WERI-Rb-1 (cell line): ENCODE results near the gene GPD1L.

Source experiments
- DNase-seq: peaks from one replicate; pipeline ENCODE4 v3.0.0-alpha.2; 2020
- H3K27ac ChIP-seq: fragments of 250-450 bp; sonication (Bioruptor Pico); 2 replicates; pipeline ENCODE4 v1.5.1; 2020; ENCODE audit warnings: mild to moderate bottlenecking, moderate library complexity
- H3K27me3 ChIP-seq: fragments of 250-450 bp; sonication (Bioruptor Pico); 2 replicates; pipeline ENCODE4 v1.5.1; 2021; ENCODE audit warnings: mild to moderate bottlenecking, low read depth, moderate library complexity; ENCODE audit not compliant: insufficient read depth, severe bottlenecking
- H3K36me3 ChIP-seq: fragments of 250-450 bp; sonication (Bioruptor Pico); 2 replicates; pipeline ENCODE4 v1.5.1; 2020; ENCODE audit warnings: mild to moderate bottlenecking, moderate library complexity
- H3K4me3 ChIP-seq: 2 replicates; pipeline ENCODE4 v1.5.1; 2011; ENCODE audit warnings: low read depth, mild to moderate bottlenecking, control low read depth, low read length
- H3K9me3 ChIP-seq: fragments of 250-450 bp; sonication (Bioruptor Pico); 2 replicates; pipeline ENCODE4 v1.5.1; 2021; ENCODE audit warnings: mild to moderate bottlenecking, moderate library complexity; ENCODE audit not compliant: severe bottlenecking
- TF ChIP-seq, protein P1 (sequence below): IDR thresholded peaks from 2 replicates; pipeline ENCODE4 v1.5.1; 2011; ENCODE audit warnings: low read depth, mild to moderate bottlenecking, control low read depth, inconsistent platforms, low read length

Gene GPD1L

DNA sequence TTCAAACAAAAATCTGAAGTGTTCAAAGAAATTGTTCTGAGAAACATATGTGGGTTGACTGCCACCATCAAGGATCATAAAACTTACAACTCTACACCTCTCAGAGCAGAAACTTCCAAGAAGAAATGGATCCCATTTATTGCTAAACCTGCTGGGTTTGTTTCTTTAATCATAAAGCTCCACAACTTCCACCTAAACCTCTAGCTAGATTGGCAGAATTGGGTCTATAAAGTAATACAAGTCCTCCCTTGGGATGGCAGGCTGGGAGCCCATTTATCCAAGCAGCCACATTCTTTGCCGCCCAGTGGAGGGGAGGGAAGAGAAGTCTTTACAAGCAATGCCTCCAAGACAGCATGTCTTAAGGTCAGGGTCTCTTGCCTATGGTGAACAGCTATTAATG, 91.6 kb downstream of the GPD1L start:
- TF ChIP-seq, protein P1, sequence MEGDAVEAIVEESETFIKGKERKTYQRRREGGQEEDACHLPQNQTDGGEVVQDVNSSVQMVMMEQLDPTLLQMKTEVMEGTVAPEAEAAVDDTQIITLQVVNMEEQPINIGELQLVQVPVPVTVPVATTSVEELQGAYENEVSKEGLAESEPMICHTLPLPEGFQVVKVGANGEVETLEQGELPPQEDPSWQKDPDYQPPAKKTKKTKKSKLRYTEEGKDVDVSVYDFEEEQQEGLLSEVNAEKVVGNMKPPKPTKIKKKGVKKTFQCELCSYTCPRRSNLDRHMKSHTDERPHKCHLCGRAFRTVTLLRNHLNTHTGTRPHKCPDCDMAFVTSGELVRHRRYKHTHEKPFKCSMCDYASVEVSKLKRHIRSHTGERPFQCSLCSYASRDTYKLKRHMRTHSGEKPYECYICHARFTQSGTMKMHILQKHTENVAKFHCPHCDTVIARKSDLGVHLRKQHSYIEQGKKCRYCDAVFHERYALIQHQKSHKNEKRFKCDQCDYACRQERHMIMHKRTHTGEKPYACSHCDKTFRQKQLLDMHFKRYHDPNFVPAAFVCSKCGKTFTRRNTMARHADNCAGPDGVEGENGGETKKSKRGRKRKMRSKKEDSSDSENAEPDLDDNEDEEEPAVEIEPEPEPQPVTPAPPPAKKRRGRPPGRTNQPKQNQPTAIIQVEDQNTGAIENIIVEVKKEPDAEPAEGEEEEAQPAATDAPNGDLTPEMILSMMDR: no peak
- DNase-seq: no peak
- Histone ChIP-seq H3K4me3 (no peak overlapping the region), H3K9me3 (no peaks in the 10 kb centered on the region), H3K27me3 (no peaks in the 10 kb centered on the region), H3K36me3 (no peaks in the 10 kb centered on the region), H3K27ac (no peak overlapping the region)

DNA sequence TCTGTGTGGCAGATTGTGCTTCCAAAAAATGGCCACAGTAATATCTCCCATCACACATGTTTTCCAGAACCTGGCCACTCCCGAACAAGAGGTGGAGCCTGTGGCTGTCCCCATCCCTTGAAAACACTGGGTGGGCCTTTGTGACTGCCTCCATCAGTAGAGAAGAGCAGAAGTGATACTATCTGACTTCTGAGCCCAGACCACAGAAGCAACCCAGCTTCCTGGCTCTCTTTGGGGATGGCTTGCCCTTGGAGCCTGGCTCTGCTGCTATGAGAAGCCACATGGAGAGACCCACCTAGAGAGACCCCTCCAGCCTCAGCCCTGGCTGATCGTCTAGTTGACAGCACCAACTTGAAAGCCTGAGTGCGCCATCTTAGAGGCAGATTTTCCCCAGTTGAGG, 92.3 kb downstream of the GPD1L start:
- TF ChIP-seq, protein P1: no peak
- no peaks in the 10 kb centered on the region for H3K9me3 ChIP-seq
- no peak for DNase-seq

DNA sequence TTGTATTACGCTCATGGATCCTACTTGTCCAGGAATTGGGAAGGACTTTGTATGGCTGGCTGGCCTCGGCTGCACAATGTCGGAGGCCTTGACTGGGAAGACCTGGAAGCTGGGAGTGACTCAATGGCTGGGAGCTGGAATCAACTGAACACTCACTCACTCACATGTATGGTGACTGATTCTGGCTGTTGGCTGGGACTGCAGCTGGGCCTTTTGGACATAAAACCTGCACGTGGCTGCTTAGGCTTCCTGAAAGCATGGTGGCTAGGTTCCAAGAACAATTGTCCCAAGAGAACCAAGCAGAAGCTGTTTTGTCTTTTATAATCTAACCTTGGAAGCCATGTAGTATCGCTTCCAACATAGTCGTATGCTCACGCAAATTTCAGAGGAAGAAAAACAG, 94.1 kb downstream of the GPD1L start:
- Histone ChIP-seq H3K27me3 (no peaks in the 10 kb centered on the region), H3K27ac (no peak overlapping the region), H3K9me3 (no peaks in the 10 kb centered on the region), H3K4me3 (no peak overlapping the region), H3K36me3 (no peaks in the 10 kb centered on the region)
- TF ChIP-seq, protein P1: no peak
- no peak for DNase-seq

More for the DNA sequence above, 92.3 kb downstream of the GPD1L start:
- Histone ChIP-seq H3K4me3 (no peak overlapping the region), H3K27ac (no peak overlapping the region), H3K36me3 (no peaks in the 10 kb centered on the region), H3K27me3 (no peaks in the 10 kb centered on the region)

DNA sequence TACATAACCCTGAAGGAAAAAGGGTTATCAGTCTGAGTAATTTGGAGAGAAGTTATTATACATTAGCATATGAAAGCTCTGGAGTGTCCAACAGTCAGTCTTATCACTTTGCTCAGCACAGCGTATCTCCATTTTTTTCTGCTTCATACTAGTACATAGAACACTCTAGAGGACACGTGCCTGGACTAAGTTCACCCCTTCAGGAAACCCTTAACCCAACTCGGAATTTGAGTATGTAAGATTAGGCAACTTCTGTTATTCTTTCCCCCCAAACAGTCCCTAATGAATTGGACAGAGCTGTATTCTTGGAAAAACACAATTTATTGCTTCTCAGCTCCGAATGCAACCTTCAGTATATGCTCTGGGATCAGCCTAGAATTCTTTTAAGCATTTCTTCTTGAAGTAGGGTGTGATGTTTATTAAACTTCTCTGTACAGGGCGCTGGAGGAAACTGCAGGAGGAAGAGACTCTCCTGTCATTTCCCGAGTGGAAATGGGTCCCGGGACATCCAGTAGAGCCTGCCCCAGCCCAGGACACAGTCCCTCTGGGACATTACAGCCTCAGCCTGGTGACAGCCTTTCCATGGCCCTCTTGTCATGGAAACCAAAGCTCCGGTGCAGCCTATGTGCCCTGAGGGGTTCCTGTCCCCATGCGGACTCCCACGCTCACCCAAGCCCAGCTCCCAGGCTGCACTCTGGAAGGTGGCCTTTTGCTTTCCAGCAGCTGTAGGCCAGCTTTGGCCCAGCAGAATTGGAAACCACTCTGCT, 94.8 kb downstream of the GPD1L start:
- no peaks in the 10 kb centered on the region for H3K36me3 ChIP-seq
- TF ChIP-seq, protein P1: no peak

DNA sequence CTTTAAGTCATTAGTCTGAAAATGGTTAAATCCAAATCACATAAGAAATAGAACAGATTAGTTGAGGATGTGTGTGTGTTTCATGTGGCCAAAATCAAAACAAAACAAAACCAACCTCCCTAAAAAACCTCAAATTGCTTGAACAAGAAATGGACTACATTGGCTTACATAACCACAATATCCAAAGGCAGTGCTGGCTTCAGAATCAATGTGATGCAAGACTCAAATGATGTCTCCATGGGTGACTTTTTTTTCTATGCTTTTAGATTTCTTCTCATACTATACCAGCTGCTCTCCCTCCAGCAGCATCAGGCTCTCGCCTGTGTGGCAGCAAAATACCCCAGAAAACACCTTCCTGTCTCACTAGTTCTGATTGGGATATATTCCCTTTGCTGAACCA, 96.1 kb downstream of the GPD1L start:
- Histone ChIP-seq H3K4me3 (no peak overlapping the region), H3K36me3 (no peaks in the 10 kb centered on the region), H3K27ac (no peak overlapping the region), H3K27me3 (no peaks in the 10 kb centered on the region), H3K9me3 (no peaks in the 10 kb centered on the region)
- TF ChIP-seq, protein P1: no peak
- no peak for DNase-seq

More for the DNA sequence above, 94.8 kb downstream of the GPD1L start:
- no peak overlapping the region for H3K4me3 ChIP-seq
- no peaks in the 10 kb centered on the region for H3K9me3 ChIP-seq
- no peaks in the 10 kb centered on the region for H3K27me3 ChIP-seq
- no peak overlapping the region for H3K27ac ChIP-seq
- DNase-seq: no peak

DNA sequence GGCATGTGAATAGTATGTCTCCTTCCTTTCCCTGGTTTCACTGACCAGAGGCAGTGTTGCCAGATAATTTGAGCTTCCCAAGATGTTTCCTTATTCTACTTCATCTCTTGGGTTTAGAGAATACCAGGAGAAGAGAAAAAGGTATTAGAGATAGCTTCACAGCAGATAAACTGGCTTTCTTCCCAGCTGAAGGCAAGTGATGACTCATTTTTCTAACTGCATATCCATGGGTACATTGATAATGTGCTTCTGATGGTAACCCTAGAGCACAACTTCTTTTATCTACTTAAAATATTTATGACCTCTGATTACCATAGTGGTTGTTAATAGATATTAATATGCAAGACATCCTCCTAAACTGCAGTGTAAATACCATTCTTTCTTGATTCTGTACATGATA, 97.4 kb downstream of the GPD1L start:
- Histone ChIP-seq H3K4me3 (no peak overlapping the region), H3K36me3 (no peaks in the 10 kb centered on the region)
- DNase-seq: no peak

More for the DNA sequence above, 97.4 kb downstream of the GPD1L start:
- TF ChIP-seq, protein P1: no peak
- Histone ChIP-seq H3K27ac (no peak overlapping the region), H3K9me3 (no peaks in the 10 kb centered on the region), H3K27me3 (no peaks in the 10 kb centered on the region)
